Vagina (tissue), 2 donors: ENCODE results near the gene PDE9A.

Experiments used
- POLR2AphosphoS5 ChIP-seq, 2 donors: sonication (generic); formaldehyde crosslinking; IDR thresholded peaks; one replicate each; pipeline ENCODE4 v1.9.0; 2017; ENCODE audit warnings: antibody characterized with exemption in 2 of 2, mild to moderate bottlenecking in 2 of 2, low read depth in 1 of 2; ENCODE audit not compliant: insufficient read depth in 1 of 2
- TF ChIP-seq, protein P1 (sequence below), 3 experiments: fragments of 450-650 bp in 2 of 3; fragments of 200-600 bp in 1 of 3; sonication (generic) in 1 of 3; IDR thresholded peaks; one replicate each; pipeline ENCODE4 v1.5.1; 2017 to 2019; ENCODE audit warnings: antibody characterized with exemption in 3 of 3, mild to moderate bottlenecking in 2 of 3, moderate library complexity in 2 of 3

DNA sequence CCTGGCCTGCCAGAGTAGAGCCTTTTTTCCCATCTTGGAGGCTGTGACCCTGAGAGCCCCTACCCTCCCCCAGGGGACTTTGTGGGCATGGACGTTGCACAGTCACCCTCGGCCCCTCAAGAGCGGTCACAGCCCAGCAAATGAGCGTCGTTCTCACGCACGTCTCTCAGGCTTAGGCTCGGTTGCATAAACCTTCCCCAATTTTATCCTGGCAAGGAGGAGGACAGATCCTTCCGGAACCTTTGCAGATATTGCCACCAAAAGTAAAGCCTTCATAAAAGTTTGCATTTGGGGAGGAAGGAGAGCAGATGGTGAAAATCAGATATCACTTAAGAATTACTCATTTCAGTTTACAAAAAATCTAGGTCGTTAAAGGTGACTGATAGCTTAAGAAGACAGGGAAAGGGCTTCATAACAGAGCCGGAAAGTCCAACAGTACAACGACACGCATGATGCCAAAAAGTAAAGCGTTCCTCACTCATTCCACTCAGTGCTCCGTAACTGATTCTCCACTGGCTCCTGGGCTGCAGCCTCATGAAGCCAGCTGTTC lies 29.3 kb downstream of the PDE9A start:
- TF ChIP-seq, protein P1, sequence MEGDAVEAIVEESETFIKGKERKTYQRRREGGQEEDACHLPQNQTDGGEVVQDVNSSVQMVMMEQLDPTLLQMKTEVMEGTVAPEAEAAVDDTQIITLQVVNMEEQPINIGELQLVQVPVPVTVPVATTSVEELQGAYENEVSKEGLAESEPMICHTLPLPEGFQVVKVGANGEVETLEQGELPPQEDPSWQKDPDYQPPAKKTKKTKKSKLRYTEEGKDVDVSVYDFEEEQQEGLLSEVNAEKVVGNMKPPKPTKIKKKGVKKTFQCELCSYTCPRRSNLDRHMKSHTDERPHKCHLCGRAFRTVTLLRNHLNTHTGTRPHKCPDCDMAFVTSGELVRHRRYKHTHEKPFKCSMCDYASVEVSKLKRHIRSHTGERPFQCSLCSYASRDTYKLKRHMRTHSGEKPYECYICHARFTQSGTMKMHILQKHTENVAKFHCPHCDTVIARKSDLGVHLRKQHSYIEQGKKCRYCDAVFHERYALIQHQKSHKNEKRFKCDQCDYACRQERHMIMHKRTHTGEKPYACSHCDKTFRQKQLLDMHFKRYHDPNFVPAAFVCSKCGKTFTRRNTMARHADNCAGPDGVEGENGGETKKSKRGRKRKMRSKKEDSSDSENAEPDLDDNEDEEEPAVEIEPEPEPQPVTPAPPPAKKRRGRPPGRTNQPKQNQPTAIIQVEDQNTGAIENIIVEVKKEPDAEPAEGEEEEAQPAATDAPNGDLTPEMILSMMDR (IDR thresholded peaks at IDR 0.05), result no peak
- no peak for TF ChIP-seq POLR2AphosphoS5 (IDR thresholded peaks at IDR 0.05; ENCODE audit: insufficient read depth in 1 of 2, low read depth in 1 of 2)
